ENCODE data around the gene ECE2.

ECE2 gene

GRCh38 chr3:184238246-184238818 is 37.5 kb upstream of the ECE2 start:
- Histone ChIP-seq H3K79me2 (ENCODE audit: insufficient read depth, low read length) (no peaks in the 10 kb centered on the region), H3K27me3 (ENCODE audit: insufficient read depth, low read length) (0 out of 2 replicates have a peak, but pooled peaks cover under 1% of the 10 kb centered on the region), H3K27ac (ENCODE audit: low read depth, low read length, poor library complexity, severe bottlenecking) (no peak overlapping the region), H3K9ac (ENCODE audit: low read length) (no peak overlapping the region), H3K9me2 (ENCODE audit: low read depth, low read length) (no peaks in the 10 kb centered on the region), H3K4me2 (ENCODE audit: low read length) (no peak overlapping the region), H3K4me1 (ENCODE audit: insufficient read depth, low read length, severe bottlenecking) (no peaks in the 10 kb centered on the region), H4K20me1 (ENCODE audit: insufficient read depth, low read length) (no peaks in the 10 kb centered on the region), H3K36me3 (ENCODE audit: insufficient read depth, low read length) (peaks cover 14% of the 10 kb centered on the region), H3K4me3 (ENCODE audit: low read depth, low read length, poor library complexity, severe bottlenecking) (no peak overlapping the region), H3F3A (ENCODE audit: insufficient read depth, low read length) (no peaks in the 10 kb centered on the region), H3K9me3 (ENCODE audit: low read length) (no peaks in the 10 kb centered on the region), H2AFZ (ENCODE audit: low read length) (no peak overlapping the region)
- TF ChIP-seq, protein P1, sequence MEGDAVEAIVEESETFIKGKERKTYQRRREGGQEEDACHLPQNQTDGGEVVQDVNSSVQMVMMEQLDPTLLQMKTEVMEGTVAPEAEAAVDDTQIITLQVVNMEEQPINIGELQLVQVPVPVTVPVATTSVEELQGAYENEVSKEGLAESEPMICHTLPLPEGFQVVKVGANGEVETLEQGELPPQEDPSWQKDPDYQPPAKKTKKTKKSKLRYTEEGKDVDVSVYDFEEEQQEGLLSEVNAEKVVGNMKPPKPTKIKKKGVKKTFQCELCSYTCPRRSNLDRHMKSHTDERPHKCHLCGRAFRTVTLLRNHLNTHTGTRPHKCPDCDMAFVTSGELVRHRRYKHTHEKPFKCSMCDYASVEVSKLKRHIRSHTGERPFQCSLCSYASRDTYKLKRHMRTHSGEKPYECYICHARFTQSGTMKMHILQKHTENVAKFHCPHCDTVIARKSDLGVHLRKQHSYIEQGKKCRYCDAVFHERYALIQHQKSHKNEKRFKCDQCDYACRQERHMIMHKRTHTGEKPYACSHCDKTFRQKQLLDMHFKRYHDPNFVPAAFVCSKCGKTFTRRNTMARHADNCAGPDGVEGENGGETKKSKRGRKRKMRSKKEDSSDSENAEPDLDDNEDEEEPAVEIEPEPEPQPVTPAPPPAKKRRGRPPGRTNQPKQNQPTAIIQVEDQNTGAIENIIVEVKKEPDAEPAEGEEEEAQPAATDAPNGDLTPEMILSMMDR (IDR thresholded peaks at IDR 0.05; ENCODE audit: low read length), result no peak
- TF ChIP-seq EZH2 (IDR thresholded peaks at IDR 0.05; ENCODE audit: borderline replicate concordance, low read length), result no peak

DNA sequence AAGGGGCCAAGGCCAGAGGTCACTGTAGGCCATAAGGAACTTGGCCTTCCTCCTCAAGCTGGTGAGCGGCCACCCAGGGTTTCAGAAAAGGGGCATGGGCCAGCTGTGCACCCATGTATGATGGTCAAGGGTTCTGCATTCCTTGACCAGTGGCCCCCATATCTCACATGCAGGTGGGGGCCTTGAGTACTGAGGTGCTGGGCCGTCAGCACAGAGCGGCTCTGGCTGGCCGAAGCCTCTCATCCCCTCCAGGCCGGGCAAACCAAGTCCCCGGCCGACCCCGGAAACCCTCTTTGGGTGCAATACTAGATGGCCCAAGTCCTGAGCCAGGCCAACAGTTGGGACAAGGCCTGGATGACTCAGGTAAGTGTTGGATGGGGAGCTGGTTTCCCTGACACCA is 36.6 kb upstream of the ECE2 start:
- H4K20me1 ChIP-seq (ENCODE audit: insufficient read depth, low read length), result no peaks in the 10 kb centered on the region
- no peak overlapping the region for H3K4me3 ChIP-seq (ENCODE audit: low read depth, low read length, poor library complexity, severe bottlenecking)
- no peaks in the 10 kb centered on the region for H3K9me3 ChIP-seq (ENCODE audit: low read length)
- H3K27ac ChIP-seq (ENCODE audit: low read depth, low read length, poor library complexity, severe bottlenecking), result no peak overlapping the region
- H3K36me3 ChIP-seq (ENCODE audit: insufficient read depth, low read length), result peaks cover 23% of the 10 kb centered on the region
- no peak overlapping the region for H2AFZ ChIP-seq (ENCODE audit: low read length)
- H3K79me2 ChIP-seq (ENCODE audit: insufficient read depth, low read length), result no peaks in the 10 kb centered on the region
- no peaks in the 10 kb centered on the region for H3K4me1 ChIP-seq (ENCODE audit: insufficient read depth, low read length, severe bottlenecking)
- no peak overlapping the region for H3K4me2 ChIP-seq (ENCODE audit: low read length)
- H3K9me2 ChIP-seq (ENCODE audit: low read depth, low read length), result no peaks in the 10 kb centered on the region
- no peaks in the 10 kb centered on the region for H3F3A ChIP-seq (ENCODE audit: insufficient read depth, low read length)
- no peaks in the 10 kb centered on the region for H3K27me3 ChIP-seq (ENCODE audit: insufficient read depth, low read length)
- no peak for TF ChIP-seq EZH2 (IDR thresholded peaks at IDR 0.05; ENCODE audit: borderline replicate concordance, low read length)
- TF ChIP-seq, protein P1 (IDR thresholded peaks at IDR 0.05; ENCODE audit: low read length), result no peak
- H3K9ac ChIP-seq (ENCODE audit: low read length), result no peak overlapping the region

- no peak overlapping the region for H3K4me3 ChIP-seq (ENCODE audit: low read depth, low read length, poor library complexity, severe bottlenecking)
- no peak for TF ChIP-seq EZH2 (IDR thresholded peaks at IDR 0.05; ENCODE audit: borderline replicate concordance, low read length)
- TF ChIP-seq, protein P1 (IDR thresholded peaks at IDR 0.05; ENCODE audit: low read length), result no peak
- H3K9ac ChIP-seq (ENCODE audit: low read length), result no peak overlapping the region
- no peak overlapping the region for H3K27ac ChIP-seq (ENCODE audit: low read depth, low read length, poor library complexity, severe bottlenecking)
- H2AFZ ChIP-seq (ENCODE audit: low read length), result no peak overlapping the region
- no peaks in the 10 kb centered on the region for H3K9me3 ChIP-seq (ENCODE audit: low read length)
- H3K79me2 ChIP-seq (ENCODE audit: insufficient read depth, low read length), result no peaks in the 10 kb centered on the region
- no peaks in the 10 kb centered on the region for H3K9me2 ChIP-seq (ENCODE audit: low read depth, low read length)
- no peaks in the 10 kb centered on the region for H3K4me1 ChIP-seq (ENCODE audit: insufficient read depth, low read length, severe bottlenecking)
- H3K36me3 ChIP-seq (ENCODE audit: insufficient read depth, low read length), result peaks cover 28% of the 10 kb centered on the region
- H3K4me2 ChIP-seq (ENCODE audit: low read length), result no peak overlapping the region
- no peaks in the 10 kb centered on the region for H3F3A ChIP-seq (ENCODE audit: insufficient read depth, low read length)
- no peaks in the 10 kb centered on the region for H4K20me1 ChIP-seq (ENCODE audit: insufficient read depth, low read length)
- H3K27me3 ChIP-seq (ENCODE audit: insufficient read depth, low read length), result no peaks in the 10 kb centered on the region
Observed at GRCh38 chr3:184239708-184240107, 36.1 kb upstream of the ECE2 start.

Data from OCI-LY1 (cell line).